ENCODE measurements around the gene GPRC6A.
"Not testable (repeated sequence)": the region's sequence is repeated elsewhere in the genome, so short reads cannot be mapped to it uniquely, and the experiment has no call there.

Gene GPRC6A, protein sequence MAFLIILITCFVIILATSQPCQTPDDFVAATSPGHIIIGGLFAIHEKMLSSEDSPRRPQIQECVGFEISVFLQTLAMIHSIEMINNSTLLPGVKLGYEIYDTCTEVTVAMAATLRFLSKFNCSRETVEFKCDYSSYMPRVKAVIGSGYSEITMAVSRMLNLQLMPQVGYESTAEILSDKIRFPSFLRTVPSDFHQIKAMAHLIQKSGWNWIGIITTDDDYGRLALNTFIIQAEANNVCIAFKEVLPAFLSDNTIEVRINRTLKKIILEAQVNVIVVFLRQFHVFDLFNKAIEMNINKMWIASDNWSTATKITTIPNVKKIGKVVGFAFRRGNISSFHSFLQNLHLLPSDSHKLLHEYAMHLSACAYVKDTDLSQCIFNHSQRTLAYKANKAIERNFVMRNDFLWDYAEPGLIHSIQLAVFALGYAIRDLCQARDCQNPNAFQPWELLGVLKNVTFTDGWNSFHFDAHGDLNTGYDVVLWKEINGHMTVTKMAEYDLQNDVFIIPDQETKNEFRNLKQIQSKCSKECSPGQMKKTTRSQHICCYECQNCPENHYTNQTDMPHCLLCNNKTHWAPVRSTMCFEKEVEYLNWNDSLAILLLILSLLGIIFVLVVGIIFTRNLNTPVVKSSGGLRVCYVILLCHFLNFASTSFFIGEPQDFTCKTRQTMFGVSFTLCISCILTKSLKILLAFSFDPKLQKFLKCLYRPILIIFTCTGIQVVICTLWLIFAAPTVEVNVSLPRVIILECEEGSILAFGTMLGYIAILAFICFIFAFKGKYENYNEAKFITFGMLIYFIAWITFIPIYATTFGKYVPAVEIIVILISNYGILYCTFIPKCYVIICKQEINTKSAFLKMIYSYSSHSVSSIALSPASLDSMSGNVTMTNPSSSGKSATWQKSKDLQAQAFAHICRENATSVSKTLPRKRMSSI

DNA sequence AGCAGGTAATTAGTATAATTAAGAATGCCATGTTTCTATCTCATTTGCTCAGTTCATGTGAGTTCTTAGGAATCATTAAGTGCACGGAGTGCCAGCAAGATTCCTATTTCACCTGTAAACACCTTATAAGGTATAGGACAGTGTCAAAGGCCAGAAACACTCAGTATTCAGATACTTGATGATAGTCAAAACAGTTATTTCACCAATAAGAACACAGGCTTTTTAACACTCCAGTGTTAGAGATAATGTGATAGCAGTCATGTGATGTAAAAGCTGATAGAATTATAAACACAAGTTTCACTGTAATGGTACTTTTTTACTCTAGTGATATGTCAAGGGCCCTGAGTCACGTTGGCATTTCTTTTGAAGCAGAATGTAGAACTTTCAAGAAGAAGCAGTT is at the start of gene GPRC6A:
Gene GPRC6A (minus strand): TSS at position 101 of the 400 bp plus-strand sequence. CDS start 70 bp downstream, at position 31.
- no peak for DNase-seq

DNA sequence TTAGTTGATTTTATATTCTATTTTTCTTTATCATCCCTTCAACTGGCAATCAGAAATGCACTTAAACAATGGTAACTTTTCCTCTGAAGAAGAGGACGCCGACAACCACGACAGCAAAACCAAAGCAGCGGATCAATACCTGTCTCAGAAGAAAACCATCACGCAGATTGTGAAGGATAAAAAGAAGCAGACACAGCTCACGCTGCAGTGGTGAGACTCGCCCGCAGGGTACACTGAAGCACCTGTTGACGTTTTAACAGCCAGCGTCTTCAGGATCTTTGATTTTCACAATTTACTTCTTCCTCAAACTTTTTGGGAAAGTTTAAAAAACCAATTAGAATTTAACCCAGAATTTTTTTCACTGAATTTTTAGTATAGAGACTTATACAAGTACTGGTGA is 48.9 kb upstream of the GPRC6A start:
- no peak for DNase-seq

DNA sequence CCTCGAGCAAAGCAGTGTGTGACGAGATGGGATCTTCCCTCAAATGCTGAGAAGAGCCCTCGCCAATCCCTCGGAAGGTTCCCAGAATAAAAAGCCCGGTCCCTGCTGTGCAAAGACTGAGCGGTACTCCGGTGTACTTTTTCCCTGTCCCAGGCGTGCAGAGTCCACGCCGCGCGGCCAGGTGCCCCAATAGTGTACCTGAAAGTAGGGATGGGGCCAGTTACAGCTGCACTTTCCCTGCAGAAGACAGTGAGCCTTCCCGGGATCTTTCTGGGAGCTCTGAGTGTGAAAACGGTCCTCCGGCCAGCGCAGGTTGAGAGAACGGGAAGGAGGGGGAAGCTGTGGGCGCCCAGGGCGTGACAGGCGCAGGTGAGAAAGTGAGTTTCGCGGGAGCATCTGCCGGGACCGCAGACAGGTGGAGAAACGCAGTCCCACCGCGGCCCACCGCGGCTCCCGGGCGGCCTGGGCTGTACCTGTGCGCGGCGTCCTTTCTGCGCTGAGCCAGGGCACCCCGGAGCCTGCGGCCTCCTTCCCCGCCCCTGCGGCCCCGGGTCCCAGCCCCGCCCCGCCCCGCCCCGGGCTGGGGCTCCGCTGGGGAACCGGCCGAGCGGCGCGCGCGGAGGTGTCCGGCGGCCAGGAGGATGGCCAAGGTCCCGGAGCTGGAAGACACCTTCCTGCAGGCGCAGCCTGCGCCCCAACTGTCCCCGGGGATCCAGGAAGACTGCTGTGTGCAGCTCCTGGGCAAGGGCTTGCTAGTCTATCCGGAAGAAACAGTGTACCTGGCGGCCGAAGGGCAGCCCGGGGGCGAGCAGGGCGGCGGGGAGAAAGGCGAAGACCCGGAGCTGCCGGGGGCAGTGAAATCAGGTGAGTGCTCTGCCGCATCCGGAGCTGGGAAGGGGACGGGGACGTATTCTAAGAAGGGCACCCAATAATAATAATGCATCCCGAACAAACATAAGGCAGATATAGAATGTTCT is 48.0 kb upstream of the GPRC6A start, which contains the start of gene RFX6:
Gene RFX6 (plus strand): TSS at position 608 of the 977 bp plus-strand sequence. CDS start 34 bp downstream, at position 642.
- no peak for DNase-seq

DNA sequence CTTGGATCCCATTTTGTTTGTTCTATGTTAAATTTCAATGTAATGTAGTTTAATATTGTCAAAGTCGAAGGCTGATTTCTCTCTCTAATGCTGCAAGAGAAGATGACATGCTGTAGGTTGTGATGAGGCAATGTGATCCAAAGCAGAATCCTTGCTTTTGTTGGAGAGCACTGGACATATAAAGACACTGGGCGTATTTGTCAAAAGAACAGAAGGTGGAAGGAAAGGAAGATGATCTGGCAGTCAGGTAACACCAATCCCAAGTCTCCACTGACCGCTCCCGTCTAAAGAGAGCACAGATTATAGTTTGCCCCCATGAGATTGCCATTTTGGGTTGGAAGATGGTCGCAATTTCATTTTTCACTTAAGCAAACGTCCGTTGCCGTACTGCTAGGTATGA is 47.2 kb upstream of the GPRC6A start:
- DNase-seq: no peak

DNA sequence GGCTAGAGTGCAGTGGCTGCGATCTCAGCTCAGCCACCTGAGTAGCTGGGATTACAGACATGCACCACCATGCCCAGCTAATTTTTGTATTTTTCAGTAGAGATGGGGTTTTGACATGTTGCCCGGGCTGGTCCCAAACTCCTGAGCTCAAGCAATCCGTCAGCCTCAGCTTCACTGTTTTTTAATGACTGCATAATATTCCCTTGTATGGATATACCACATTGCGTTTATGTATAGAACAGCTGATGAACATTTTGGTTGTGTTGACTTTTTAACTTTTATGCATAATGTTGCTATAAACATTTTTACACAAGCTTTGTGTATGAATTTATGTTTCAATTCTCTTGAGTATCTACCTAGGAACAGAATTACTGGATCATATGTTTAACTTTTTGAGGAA is 43.9 kb upstream of the GPRC6A start:
- no peak for DNase-seq

DNA sequence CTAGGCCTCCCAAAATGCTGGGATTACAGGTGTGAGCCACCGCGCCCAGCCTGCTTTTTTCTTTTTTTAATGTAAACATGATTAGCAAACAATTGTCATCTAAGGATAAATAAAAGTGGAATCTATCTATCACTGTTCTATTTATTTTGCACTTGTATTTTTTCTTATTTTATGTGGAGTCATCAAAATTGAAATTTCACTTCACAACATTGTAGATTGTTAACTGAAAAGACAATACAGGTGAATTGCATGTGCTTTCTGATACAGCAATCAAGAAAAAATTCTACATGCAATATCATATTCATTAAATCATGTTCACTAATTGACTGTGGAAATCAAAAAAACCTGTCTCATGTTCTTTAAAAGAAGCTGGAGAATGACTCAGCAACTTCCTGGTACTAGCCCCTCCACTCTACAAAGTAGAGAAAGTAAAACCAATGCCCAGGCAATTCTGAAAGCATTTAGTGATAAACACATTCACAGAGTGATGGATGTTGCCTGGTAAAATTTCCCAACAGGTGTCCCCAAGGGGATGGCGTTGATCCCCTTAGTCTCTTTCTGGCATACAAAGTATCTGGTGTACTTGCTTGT is 37.5 kb upstream of the GPRC6A start:
- DNase-seq: no peak

DNA sequence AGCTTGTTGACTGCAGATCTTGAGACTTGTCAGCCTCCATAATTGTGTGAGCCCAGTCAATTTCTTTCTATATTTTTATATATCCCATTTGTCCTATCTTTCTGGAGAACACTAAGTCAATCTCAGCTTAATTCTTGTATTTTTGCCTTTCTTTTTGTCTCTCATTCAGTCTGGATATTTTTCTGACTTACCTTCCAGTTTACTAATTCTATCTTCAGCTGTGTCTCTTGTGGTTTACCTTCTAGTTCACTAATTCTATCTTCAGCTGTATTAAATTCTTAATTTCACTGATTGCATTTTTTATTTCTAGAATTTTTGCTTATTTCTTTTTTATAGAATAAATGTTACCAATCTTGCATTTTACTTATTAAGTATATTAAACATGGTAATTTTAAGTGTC is 30.4 kb upstream of the GPRC6A start:
- DNase-seq: no peak

DNA sequence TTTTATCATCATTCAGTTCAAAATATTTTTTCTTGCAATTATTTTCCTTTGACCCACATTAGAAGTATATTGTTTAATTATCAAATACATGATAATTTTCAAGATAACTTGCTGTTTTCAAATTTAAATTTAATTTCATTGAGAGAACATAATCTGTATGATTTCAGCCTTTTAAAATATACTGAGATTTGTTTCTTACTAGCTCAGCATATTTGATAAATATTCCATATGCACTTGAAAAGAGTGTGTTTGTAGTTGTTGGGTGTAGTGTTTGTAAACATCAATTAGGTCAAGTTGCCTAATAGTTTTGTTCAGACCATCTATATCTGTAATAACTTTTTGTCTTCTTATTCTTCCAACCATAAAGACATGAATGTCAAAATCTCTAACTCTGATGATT is 29.2 kb upstream of the GPRC6A start:
- DNase-seq: no peak

DNA sequence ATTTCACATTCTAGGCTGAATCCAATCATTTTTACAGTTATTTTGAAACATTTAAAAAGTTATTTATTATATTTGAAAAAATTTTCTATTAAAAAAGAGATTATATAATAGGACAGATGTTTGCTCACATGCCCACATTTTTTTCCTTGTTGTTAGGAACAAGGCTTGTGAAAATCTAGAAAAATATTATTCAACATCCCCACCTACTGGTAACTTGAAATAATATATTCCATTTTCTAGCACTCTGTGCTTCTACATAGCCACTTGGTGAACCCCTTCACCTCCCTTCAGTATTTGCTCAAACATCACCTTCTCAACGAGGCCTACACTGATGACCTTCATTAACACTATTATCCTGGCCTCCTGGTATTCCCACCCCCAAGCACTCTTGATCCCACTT is 18.3 kb upstream of the GPRC6A start:
- peak; percentile 17 for DNase-seq

DNA sequence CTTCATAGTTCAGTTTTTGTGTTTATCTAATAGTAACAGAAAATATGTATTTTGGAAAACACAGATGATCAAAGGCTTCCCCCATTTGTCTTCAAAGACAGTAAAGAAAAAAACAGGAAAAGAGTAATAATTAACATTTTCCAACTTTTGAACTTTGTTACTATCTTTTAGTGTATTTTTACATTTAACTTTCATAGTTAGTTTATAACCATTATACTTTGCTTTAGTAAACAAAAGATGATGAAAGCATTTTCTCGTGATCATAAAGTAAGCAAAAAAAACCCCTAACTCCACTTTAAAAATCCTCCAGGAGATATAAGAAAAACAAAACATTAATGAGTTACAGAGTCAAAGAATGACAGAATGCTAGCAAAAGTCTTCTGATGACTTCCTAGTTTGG is 13.6 kb upstream of the GPRC6A start:
- DNase-seq: no peak

DNA sequence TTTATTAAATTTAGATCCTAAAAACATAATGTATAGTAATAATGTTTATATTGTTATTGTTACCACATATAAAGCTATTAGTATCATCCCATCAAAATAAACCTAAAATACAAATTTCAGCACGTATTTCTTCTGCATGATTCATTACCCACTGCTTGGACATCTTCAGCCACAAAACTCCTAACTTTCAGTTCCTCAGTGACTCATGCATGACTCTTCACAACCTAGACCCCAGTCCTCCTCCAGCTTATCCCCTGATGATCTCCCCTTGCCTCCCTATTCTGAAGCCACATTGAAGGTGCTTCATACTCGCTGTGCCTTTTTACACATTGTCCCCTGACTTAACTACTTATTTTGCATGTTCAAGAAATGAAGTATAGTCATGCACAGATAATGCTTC is 11.2 kb upstream of the GPRC6A start:
- DNase-seq: peak; percentile 19

DNA sequence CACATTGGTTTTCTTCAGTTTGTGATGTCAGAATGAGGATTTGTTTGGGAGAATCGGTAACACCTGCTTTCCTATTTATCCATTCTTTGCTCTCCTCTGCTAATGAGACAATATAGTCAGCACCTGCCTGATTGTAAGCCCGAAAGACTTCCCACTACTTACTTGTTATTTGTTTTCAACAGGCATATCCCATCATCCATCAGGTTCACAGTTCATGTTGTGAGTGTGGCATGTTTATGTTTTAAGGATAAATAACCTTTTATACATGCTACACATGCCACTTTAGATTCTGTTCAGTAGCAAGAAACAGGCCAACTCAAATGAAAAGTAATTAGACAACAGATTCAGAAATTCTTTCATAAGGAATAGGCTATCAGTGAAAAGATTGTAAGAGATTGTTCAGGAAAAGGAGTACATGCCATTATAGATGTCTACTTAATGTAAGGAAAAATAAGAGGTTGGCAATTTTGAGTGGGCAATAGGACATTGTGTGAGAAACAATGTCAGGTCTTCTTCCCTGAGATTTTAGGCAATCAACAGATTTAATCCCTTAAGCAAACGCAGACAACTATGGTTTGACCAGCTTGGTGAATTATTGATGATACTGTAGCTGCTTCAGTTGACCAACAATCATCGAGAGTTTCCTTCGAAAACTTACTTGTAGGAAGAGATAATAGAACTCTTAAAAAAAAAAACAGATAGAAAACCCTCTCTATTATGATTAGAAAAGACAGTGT is 7.9 kb upstream of the GPRC6A start:
- no peak for DNase-seq

DNA sequence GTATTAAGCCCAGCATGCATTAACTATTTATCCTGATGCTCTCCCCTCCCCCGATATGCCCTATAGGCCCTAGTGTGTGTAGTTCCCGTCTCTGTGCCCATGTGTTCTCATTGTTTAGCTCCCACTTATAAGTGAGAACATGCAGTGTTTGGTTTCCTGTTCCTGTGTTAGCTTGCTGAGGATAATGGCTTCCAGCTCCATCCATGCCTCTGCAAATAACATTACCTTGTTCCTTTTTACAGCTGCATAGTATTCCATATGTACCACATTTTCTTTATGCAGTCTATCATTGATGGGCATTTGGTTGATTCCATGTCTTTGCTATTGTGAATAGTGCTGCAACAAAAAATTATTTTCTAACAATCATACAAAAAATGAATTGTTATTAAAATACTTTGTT is 5.6 kb upstream of the GPRC6A start:
- not testable (repeated sequence) for DNase-seq

DNA sequence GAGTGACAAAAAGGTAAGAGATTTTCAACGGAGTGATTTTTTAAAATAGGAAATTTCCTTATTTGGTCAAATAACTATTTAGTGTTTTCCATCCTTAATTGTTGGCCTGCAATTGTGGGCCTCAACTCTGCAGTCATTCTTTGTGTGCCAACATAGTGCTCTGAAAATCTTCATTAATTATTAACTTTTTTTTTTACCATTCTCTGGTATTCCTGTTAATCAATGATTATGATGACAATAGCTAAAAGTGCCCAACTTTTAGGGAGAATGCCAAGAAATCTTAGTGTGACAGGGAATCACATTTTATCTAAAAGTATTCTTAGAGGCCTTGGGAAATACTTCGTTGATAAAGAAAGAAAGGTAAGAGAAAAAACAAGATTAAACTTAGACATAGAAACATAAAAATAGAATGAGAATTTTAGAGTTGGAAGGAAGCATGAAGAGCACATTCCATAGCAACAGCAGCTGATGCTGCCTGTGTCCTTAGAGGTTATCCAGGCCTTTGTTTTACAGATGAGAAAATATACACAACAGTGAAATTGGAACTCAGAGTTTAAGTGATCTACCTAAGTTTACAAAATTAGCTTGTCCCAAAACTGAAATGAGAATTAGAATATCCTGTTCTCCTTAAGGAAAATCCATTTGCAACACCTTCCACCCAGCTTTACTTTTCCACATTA is 1.2 kb downstream of the GPRC6A start:
- DNase-seq: no peak

DNA sequence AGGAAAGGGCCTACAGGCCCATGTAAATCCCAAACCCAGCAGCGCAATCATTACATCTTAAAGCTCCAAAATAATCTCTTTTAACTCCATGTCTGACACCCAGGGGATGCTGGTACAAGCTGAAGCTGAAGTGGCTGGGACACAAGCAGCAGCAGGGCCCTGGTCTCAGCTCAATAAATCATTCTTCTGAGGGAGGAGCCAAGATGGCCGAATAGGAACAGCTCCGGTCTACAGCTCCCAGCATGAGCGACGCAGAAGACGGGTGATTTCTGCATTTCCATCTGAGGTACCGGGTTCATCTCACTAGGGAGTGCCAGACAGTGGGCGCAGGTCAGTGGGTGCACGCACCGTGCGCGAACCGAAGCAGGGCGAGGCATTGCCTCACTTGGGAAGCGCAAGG is 12.5 kb downstream of the GPRC6A start:
- not testable (repeated sequence) for DNase-seq

DNA sequence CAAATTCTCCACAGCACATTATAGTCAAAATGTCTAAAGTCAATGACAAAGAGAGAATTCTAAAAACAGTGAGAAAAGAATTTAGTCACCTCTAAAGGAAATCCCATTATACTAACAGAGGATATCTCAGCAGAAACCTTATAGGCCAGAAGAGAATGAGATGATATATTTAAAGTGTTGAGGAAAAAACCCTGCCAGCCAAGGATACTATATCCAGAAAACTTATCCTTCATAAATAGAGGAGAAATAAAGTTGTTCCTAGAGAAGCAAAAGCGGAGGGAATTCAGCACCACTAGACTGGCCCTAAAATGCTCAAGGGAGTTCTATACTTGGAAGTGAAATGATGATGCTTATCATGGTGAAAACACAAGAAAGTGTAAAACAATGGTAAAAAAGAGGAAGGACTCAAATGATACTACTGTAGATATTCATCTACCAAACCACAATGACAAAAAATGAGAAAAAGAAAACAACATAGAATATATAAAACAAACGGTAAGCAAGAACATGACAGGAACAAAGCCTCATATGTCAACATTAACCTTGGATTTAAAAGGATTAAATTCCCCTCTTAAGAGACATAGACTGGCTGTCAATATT is 16.7 kb downstream of the GPRC6A start:
- DNase-seq: no peak

DNA sequence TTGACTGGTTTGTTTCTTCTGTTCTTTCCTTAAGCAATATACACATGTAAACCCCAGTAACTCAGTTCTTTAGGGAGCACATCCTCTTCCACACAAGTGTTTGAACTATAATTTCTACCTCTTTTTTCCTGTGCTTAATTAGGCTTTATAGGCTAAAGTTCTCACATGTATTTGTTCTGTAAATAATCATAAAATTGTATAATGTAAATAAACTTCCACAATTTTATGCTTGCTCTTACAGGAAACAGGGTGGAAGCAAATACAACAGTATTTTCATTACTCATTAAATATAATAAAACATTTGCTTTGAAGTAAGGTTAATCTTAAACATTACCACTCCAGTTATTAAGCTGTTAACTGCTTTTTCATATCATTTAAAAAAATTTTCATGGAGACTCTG is 26.9 kb downstream of the GPRC6A start:
- no peak for DNase-seq

DNA sequence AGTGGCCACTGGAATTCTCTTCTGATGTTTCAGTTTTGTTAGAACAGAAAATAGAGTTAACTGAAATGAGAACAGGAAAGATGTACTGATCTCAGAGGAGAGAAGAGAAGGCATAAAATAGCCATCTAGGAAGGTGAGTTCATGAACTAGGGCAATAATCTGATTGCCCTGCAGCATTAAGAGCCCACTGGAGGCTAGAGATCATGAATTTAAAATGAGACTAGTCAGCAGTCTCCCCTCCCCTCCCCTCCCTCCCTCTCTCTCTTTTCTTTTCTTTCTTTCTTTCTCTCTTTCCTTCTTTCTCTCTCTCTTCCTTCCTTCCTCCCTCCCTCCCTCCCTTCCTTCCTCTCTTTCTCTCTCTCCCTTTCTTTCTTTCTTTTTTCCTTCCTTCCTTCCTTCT is 28.9 kb downstream of the GPRC6A start:
- no peak for DNase-seq

DNA sequence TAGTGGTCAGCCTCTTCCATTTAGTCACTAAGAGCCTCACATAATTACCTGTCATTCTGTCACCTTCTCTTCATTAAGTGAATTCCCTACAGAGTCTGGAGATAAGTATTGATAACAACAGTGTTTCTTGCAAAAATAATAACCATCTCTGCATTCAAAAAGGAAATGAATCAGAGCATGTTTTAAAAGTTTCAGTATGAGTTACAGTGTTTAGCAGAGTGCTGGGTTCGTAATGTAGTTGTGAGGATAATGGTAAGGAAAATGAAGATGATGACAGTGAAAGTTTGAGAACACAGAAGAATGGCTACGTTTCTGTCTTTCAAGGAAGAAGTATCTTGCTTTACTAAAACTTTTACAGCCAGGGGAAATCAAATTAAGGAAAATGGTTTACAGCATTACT is 31.3 kb downstream of the GPRC6A start:
- DNase-seq: no peak

DNA sequence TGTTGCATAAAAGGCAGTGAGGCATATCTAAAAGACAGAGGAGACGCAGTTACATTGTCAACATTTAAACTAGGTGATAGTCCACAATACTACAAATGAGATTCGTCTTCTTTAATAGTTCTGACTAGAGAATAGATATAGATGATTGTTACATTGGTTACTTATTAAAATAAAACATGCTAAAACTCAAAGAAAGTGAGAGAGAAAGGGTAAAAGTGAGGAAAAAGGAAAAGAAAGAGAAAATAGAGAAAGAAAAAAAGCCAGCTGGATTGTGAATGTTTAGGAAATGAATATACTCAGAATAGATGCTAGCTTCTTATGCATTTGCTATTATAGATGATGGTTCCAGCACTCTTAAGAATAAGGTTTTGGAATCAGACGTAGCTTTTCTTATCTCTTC is 35.7 kb downstream of the GPRC6A start:
- no peak for DNase-seq

Data from inflammatory macrophage treated with lipopolysaccharide for 4 hours (primary cell).